Measurements from ENCODE around the gene IFI44L.

The IFI44L gene

GRCh38 chr1:78619803-78620579 lies at the start of gene IFI44L:
Gene IFI44L, plus strand, starts transcription at chr1:78620448. Its CDS starts 7,468 bp downstream, at chr1:78627916.
- Histone ChIP-seq H3K4me3 (ENCODE audit: low read depth in 1 of 2, low read length in 1 of 2) (peak within 1 kb of the TSS; percentile 34 to 44), H3K9me3 (no peaks in the 10 kb centered on the region), H3K27me3 (no peaks in the 10 kb centered on the region), H3K36me3 (no peaks in the 10 kb centered on the region), H3K27ac (peak within 1 kb of the TSS; percentile 76), H3K4me1 (ENCODE audit: control insufficient read depth in 1 of 2, insufficient read depth in 1 of 2, low read depth in 1 of 2, low read length in 1 of 2) (peaks cover 16 to 37% of the 10 kb centered on the region in 2 experiments)
- no peak for TF ChIP-seq CTCF (IDR thresholded peaks at IDR 0.05)

DNA sequence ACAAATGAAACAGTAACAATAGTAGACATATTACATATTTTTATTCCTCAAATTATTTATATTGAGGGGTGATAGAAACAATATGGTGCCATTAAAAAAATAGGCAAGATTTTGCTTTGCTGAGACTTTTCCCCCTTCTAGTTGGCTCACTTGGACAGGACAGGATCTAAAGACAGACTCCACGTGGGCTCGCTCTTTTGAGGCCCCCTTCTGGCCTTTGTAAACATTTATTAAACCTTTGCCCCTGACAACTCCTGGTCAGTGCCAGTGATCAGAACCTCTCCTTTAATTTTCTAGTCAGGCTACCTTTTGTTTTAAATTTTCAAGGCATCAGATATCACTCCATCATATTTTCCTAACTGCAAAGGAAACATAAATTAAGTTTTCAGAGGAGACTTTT lies 49.7 kb upstream of the IFI44L start:
- Histone ChIP-seq H3K4me1 (ENCODE audit: control insufficient read depth in 1 of 2, insufficient read depth in 1 of 2, low read depth in 1 of 2, low read length in 1 of 2) (no peaks in the 10 kb centered on the region), H3K27me3 (no peaks in the 10 kb centered on the region), H3K4me3 (ENCODE audit: low read depth in 1 of 2, low read length in 1 of 2) (no peak overlapping the region), H3K27ac (no peak overlapping the region), H3K9me3 (no peaks in the 10 kb centered on the region), H3K36me3 (no peaks in the 10 kb centered on the region)
- no peak for TF ChIP-seq CTCF (IDR thresholded peaks at IDR 0.05)

DNA sequence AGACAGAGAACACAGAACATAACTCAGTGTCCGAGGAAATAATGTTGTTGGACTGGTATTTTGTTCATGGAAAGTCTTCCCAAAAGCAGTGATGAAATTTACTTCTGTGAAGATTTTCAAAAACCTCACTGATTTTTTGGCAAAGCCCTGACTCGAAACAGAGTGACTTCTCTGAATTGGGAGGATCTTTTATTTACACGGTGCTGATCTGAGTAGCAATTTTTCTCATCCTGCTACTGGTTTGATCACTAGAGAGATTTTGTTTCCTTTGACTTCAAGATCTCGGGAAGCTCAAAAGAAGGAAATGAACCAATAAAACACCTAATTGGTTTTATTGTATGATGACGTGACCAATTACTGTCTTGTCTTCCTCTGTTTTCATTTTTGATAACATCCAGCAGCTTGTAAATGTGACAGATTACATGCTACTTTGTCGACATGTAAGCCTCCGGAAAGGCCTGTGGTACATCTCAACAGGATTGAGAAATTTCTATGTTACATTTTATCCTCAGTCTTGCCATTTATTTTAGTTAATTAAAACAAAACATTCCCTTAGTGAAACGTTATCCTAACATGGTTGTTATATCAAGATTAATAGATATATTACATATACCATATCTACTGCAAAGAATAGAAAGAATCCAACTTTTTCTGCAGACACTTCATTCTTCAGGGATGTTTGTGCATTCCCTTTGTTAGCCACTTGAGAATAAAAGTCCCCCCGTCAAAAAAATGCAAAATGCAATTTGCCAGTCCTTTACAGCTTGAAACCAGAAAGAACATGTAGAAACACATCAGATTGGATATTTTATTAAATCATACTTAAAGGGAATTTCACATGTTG lies 42.8 kb upstream of the IFI44L start:
- Histone ChIP-seq H3K27me3 (no peaks in the 10 kb centered on the region), H3K36me3 (no peaks in the 10 kb centered on the region), H3K9me3 (no peaks in the 10 kb centered on the region), H3K4me3 (ENCODE audit: low read depth in 1 of 2, low read length in 1 of 2) (no peak overlapping the region), H3K27ac (no peak overlapping the region), H3K4me1 (ENCODE audit: control insufficient read depth in 1 of 2, insufficient read depth in 1 of 2, low read depth in 1 of 2, low read length in 1 of 2) (no peaks in the 10 kb centered on the region)
- TF ChIP-seq CTCF (IDR thresholded peaks at IDR 0.05) = no peak

GRCh38 chr1:78586572-78586971 lies 33.7 kb upstream of the IFI44L start:
- Histone ChIP-seq H3K36me3 (no peaks in the 10 kb centered on the region), H3K4me3 (ENCODE audit: low read depth in 1 of 2, low read length in 1 of 2) (no peak overlapping the region), H3K27me3 (no peaks in the 10 kb centered on the region), H3K4me1 (ENCODE audit: control insufficient read depth in 1 of 2, insufficient read depth in 1 of 2, low read depth in 1 of 2, low read length in 1 of 2) (no peaks in the 10 kb centered on the region), H3K9me3 (no peaks in the 10 kb centered on the region), H3K27ac (no peak overlapping the region)
- no peak for TF ChIP-seq CTCF (IDR thresholded peaks at IDR 0.05)

DNA sequence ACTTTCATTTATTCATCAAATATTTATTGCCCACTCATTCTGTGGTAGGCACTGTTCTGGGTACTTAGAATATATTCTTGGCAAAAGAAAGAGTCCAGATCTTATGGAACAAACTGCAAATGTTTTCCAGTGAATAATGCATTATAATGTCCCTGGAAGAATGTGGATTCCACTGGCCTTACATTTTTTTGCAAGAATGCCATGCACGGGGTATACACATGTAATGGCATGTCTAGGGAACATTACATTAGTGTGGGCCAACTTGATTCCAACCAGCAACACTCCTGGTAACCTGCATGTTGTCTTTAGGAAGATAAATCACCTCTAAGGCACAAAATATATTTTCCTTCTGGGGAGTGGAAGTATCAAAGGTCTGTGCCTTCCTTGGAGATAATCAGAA lies 33.0 kb upstream of the IFI44L start:
- H3K27ac ChIP-seq = no peak overlapping the region
- no peaks in the 10 kb centered on the region for H3K9me3 ChIP-seq
- no peak for TF ChIP-seq CTCF (IDR thresholded peaks at IDR 0.05)
- no peaks in the 10 kb centered on the region for H3K4me1 ChIP-seq (ENCODE audit: control insufficient read depth in 1 of 2, insufficient read depth in 1 of 2, low read depth in 1 of 2, low read length in 1 of 2)
- no peak overlapping the region for H3K4me3 ChIP-seq (ENCODE audit: low read depth in 1 of 2, low read length in 1 of 2)
- H3K36me3 ChIP-seq = no peaks in the 10 kb centered on the region
- H3K27me3 ChIP-seq = no peaks in the 10 kb centered on the region

Data from neutrophil (primary cell).